IMR-90 (cell line): ENCODE data around the gene MAN1C1. TPM values are rescaled to one million over a fixed set of nuclear protein-coding genes. Genes with fewer than 3 reads are reported as not detected.
"Not testable (repeated sequence)": the region's sequence is repeated elsewhere in the genome, so short reads cannot be mapped to it uniquely, and the experiment has no call there.

Experiments
- ATAC-seq: fragments of 200-7000 bp; cut with Tn5 transposase; 2 replicates; pipeline ENCODE4 v1.9.1; 2020; ENCODE audit warnings: low read depth, mild to moderate bottlenecking, moderate library complexity
- BruUV-seq: library from RNA; stranded (reverse); fragments of 400-500 nt; replicated peaks from 2 replicates; lab custom pipeline; 2021; lab: Mats Ljungman, UMichigan
- CTCF ChIA-PET: fragments of 300-600 bp; formaldehyde crosslinking; extraction: SDS; loops from one replicate; lab custom pipeline; 2021; ENCODE audit warnings: antibody characterized with exemption; lab: Yijun Ruan, JAX
- POLR2A ChIA-PET: fragments of 300-600 bp; sonication (Branson Sonifier 250); formaldehyde crosslinking; loops from one replicate; lab custom pipeline; 2022; ENCODE audit warnings: antibody characterized with exemption; ENCODE audit not compliant: unreplicated experiment; lab: Charles Lee
- DNase-seq: peaks from one replicate; pipeline ENCODE4 v3.0.0; 2013
- H2AFZ ChIP-seq: replicated peaks from 2 replicates; pipeline ENCODE3; 2013; ENCODE audit warnings: low read length, mild to moderate bottlenecking; ENCODE audit not compliant: poor library complexity
- H2AK5ac ChIP-seq: 2 replicates; pipeline ENCODE4 v1.6.1; 2013; ENCODE audit warnings: low read depth, low read length, inconsistent platforms
- H2AK9ac ChIP-seq: replicated peaks from 2 replicates; pipeline ENCODE3; 2013; ENCODE audit warnings: mild to moderate bottlenecking, low read depth, low read length, moderate library complexity; ENCODE audit not compliant: poor library complexity
- H2BK120ac ChIP-seq: 2 replicates; pipeline ENCODE4 v1.6.1; 2013; ENCODE audit warnings: low read depth, low read length, inconsistent platforms
- H2BK15ac ChIP-seq: 3 replicates; pipeline ENCODE4 v1.6.1; 2013; ENCODE audit warnings: low read depth, low read length, inconsistent platforms
- H2BK20ac ChIP-seq: 2 replicates; pipeline ENCODE4 v1.6.1; 2013; ENCODE audit warnings: low read depth, mild to moderate bottlenecking, inconsistent platforms, low read length, moderate library complexity
- H2BK5ac ChIP-seq: 2 replicates; pipeline ENCODE4 v1.6.1; 2013; ENCODE audit warnings: mild to moderate bottlenecking, low read depth, low read length, inconsistent platforms; ENCODE audit not compliant: poor library complexity, severe bottlenecking
- H3K14ac ChIP-seq: replicated peaks from 2 replicates; pipeline ENCODE4 v1.6.1; 2013; ENCODE audit warnings: low read depth, low read length, inconsistent platforms
- H3K18ac ChIP-seq: 2 replicates; pipeline ENCODE4 v1.6.1; 2013; ENCODE audit warnings: low read depth, low read length, control low read depth
- H3K23ac ChIP-seq: 2 replicates; pipeline ENCODE4 v1.6.1; 2013; ENCODE audit warnings: low read depth, low read length, inconsistent platforms
- H3K27ac ChIP-seq: 2 replicates; pipeline ENCODE4 v1.5.1; 2013; ENCODE audit warnings: mild to moderate bottlenecking, control low read depth, low read length; ENCODE audit not compliant: insufficient read depth
- H3K27me3 ChIP-seq: 2 replicates; pipeline ENCODE4 v1.6.1; 2013; ENCODE audit warnings: low read length; ENCODE audit not compliant: control insufficient read depth, insufficient read depth
- H3K36me3 ChIP-seq: 2 replicates; pipeline ENCODE4 v1.6.1; 2013; ENCODE audit warnings: low read length, mixed read lengths; ENCODE audit not compliant: control insufficient read depth, insufficient read depth
- H3K4ac ChIP-seq: 2 replicates; pipeline ENCODE4 v1.6.1; 2013; ENCODE audit warnings: low read depth, low read length, inconsistent platforms
- H3K4me1 ChIP-seq: 2 replicates; pipeline ENCODE4 v1.6.1; 2013; ENCODE audit warnings: low read length, mixed read lengths; ENCODE audit not compliant: control insufficient read depth, insufficient read depth
- H3K4me2 ChIP-seq: 2 replicates; pipeline ENCODE4 v1.6.1; 2013; ENCODE audit warnings: low read depth, mild to moderate bottlenecking, control low read depth, low read length, moderate library complexity
- H3K4me3 ChIP-seq: 2 replicates; pipeline ENCODE4 v1.5.1; 2013; ENCODE audit warnings: low read depth, mild to moderate bottlenecking, control low read depth, low read length, moderate library complexity; ENCODE audit not compliant: insufficient read depth
- H3K56ac ChIP-seq: 2 replicates; pipeline ENCODE4 v1.6.1; 2013; ENCODE audit warnings: low read length, inconsistent platforms; ENCODE audit not compliant: insufficient read depth; ENCODE audit errors: extremely low read depth
- H3K79me1 ChIP-seq, 2 experiments: 2 replicates each; pipeline ENCODE4 v1.6.1; 2013; ENCODE audit warnings: low read length in 2 of 2, inconsistent platforms in 1 of 2, low read depth in 1 of 2
- H3K9ac ChIP-seq: 2 replicates; pipeline ENCODE4 v1.6.1; 2013; ENCODE audit warnings: low read depth, low read length, control low read depth
- H3K9me1 ChIP-seq: 2 replicates; pipeline ENCODE4 v1.6.1; 2013; ENCODE audit warnings: low read length, inconsistent platforms; ENCODE audit not compliant: insufficient read depth
- H3K9me3 ChIP-seq: 2 replicates; pipeline ENCODE4 v1.6.1; 2013; ENCODE audit warnings: low read length; ENCODE audit not compliant: control insufficient read depth, insufficient read depth
- H4K20me1 ChIP-seq: 2 replicates; pipeline ENCODE4 v1.6.1; 2013; ENCODE audit warnings: low read length, inconsistent platforms; ENCODE audit not compliant: insufficient read depth
- H4K5ac ChIP-seq: 2 replicates; pipeline ENCODE4 v1.6.1; 2013; ENCODE audit warnings: mild to moderate bottlenecking, low read depth, low read length, control low read depth
- H4K8ac ChIP-seq, 2 experiments: 2 replicates each; pipeline ENCODE4 v1.6.1; 2013; ENCODE audit warnings: low read depth in 2 of 2, low read length in 2 of 2, control low read depth in 1 of 2, inconsistent platforms in 1 of 2
- H4K91ac ChIP-seq: 2 replicates; pipeline ENCODE4 v1.6.1; 2013; ENCODE audit warnings: low read depth, low read length, inconsistent platforms; ENCODE audit not compliant: insufficient read depth
- WGBS, 2 experiments: methylation state at CpG; one replicate each; pipeline versions ENCODE4 v1.1.5 to v1.1.7; 2013; ENCODE audit warnings: missing lambda C conversion rate in 2 of 2; ENCODE audit not compliant: insufficient read length in 1 of 2; ENCODE audit errors: extremely low coverage in 2 of 2; 5-methylcytosine and 5-hydroxymethylcytosine counted together
- dilution Hi-C: fragments of 300-500 bp; cut with HindIII; formaldehyde crosslinking; loops from one replicate; pipeline ENCODE4 v1.14.3; 2018; ENCODE audit warnings: low sequenced_read_pairs; ENCODE audit not compliant: unreplicated experiment
- in situ Hi-C: fragments of 300-500 bp; cut with MboI; formaldehyde crosslinking; loops from 3 replicates; pipeline ENCODE4 v1.14.3; 2019; ENCODE audit warnings: low sequenced_read_pairs, inconsistent platforms, mixed read lengths
- intact Hi-C: fragments of 100-400 bp; cut with micrococcal nuclease; formaldehyde crosslinking; loops from 2 replicates; pipeline ENCODE4 v1.10.0; 2022
- polyA plus RNA-seq, 3 experiments: library from polyadenylated mRNA; depleted of rRNA; stranded (reverse); fragments of >200 nt; gene quantifications; 2 replicates each; pipeline ENCODE4 v1.2.3, GENCODE V29; 2012; ENCODE audit warnings: low replicate concordance in 1 of 3
- total RNA-seq: library from RNA; depleted of rRNA; stranded (reverse); fragments of >200 nt; gene quantifications from 2 replicates; pipeline ENCODE4 v1.2.3, GENCODE V29; 2012

The MAN1C1 gene
- total and polyA plus RNA-seq, 2 of the 4 experiments (the other 2 are of a cell fraction) = 3.2 to 11.3 TPM

DNA sequence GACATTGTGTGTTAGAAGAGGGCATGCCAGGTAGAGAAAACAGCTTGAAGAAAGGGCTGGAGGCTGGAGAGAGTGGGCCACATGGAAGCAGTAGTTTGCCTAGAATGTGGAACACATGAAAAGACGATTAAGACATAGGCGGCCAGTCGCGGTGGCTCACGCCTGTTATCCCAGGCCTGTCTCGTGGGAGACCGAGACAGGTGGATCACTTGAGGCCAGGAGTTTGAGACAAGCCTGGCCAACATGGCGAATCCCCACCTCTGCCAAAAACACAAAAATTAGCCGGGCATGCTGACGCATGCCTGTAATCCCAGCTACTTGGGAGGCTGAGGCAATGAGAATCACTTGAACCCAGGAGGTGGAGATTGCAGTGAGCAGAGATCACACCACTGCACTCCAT lies 118.4 kb downstream of the MAN1C1 start:
- H2AK9ac ChIP-seq, H3K27me3 ChIP-seq, H2BK5ac ChIP-seq, dilution Hi-C loops, in situ Hi-C loops, ATAC-seq, BruUV-seq, H2AFZ ChIP-seq, H2BK20ac ChIP-seq, H3K27ac ChIP-seq, H3K79me1 ChIP-seq, intact Hi-C loops, H3K9me1 ChIP-seq, H4K5ac ChIP-seq, H4K91ac ChIP-seq, H3K4me2 ChIP-seq, H3K4me3 ChIP-seq, H3K56ac ChIP-seq, POLR2A ChIA-PET, H3K4me1 ChIP-seq, H3K36me3 ChIP-seq, H2AK5ac ChIP-seq, H4K20me1 ChIP-seq, H2BK15ac ChIP-seq, DNase-seq, H3K18ac ChIP-seq, H3K14ac ChIP-seq, H2BK120ac ChIP-seq, H4K8ac ChIP-seq, H3K4ac ChIP-seq, CTCF ChIA-PET, H3K9me3 ChIP-seq, H3K9ac ChIP-seq, H3K23ac ChIP-seq: not testable (repeated sequence)
- 83% methylated on average over 7 of the region's 10 CpGs; no CpG with 5 or more reads in 1 of the 2 experiments for WGBS, 2 experiments
